Breast epithelium (tissue), 3 donors: Measurements from ENCODE around the gene RPS17.
"Not testable (repeated sequence)": the region's sequence is repeated elsewhere in the genome, so short reads cannot be mapped to it uniquely, and the experiment has no call there.

Experiments
- CTCF ChIP-seq, 3 donors: fragments of 450-650 bp; IDR thresholded peaks; one replicate each; pipeline ENCODE4 v1.5.1; 2016 to 2017; ENCODE audit warnings: antibody characterized with exemption in 3 of 3, mild to moderate bottlenecking in 3 of 3, moderate library complexity in 3 of 3
- POLR2A ChIP-seq: fragments of 450-650 bp; IDR thresholded peaks from one replicate; pipeline ENCODE4 v1.6.1; 2016; ENCODE audit warnings: antibody characterized with exemption, mild to moderate bottlenecking, moderate library complexity
- POLR2AphosphoS5 ChIP-seq, 3 donors: sonication (generic); formaldehyde crosslinking; IDR thresholded peaks; one replicate each; pipeline ENCODE4 v1.6.1; 2017; ENCODE audit warnings: antibody characterized with exemption in 3 of 3

- not testable (repeated sequence) for TF ChIP-seq CTCF (IDR thresholded peaks at IDR 0.05); POLR2AphosphoS5 (IDR thresholded peaks at IDR 0.05); POLR2A
Measured at GRCh38 chr15:82500772-82501171, 39.5 kb downstream of the RPS17 start.
